ENCODE data around the gene ACTR3. TPM values are rescaled to one million over a fixed set of nuclear protein-coding genes. Genes with fewer than 3 reads are reported as not detected.

Gene ACTR3
- total RNA-seq, 1 experiment from 2014 or later = 180 TPM

GRCh38 chr2:113980946-113981345, 91.1 kb downstream of the ACTR3 start:
- H2AK5ac ChIP-seq (ENCODE audit: insufficient read length, low read length) = no peak overlapping the region
- no CpG with 5 or more reads among the region's 4 CpGs for WGBS (ENCODE audit: extremely low coverage, insufficient read length, low lambda C conversion rate)
- H3K27me3 Mint-ChIP-seq (ENCODE audit: low read depth) = peaks cover 3% of the 10 kb centered on the region
- peaks cover 7% of the 10 kb centered on the region for H3K9me3 ChIP-seq (ENCODE audit: control insufficient read depth, low read depth, low read length)
- no peak overlapping the region for H4K5ac ChIP-seq (ENCODE audit: insufficient read length, low read depth, low read length)
- H3K4ac ChIP-seq (ENCODE audit: low read depth, low read length) = no peak overlapping the region
- no peak overlapping the region for H2BK20ac ChIP-seq (ENCODE audit: low read depth, low read length, poor library complexity, severe bottlenecking)
- no peaks in the 10 kb centered on the region for H3K27me3 ChIP-seq (ENCODE audit: insufficient read depth, low read length)
- no peak overlapping the region for H3K23ac ChIP-seq (ENCODE audit: insufficient read length, low read depth, low read length)
- H2BK15ac ChIP-seq (ENCODE audit: low read depth, low read length) = no peak overlapping the region
- no peak overlapping the region for H2BK12ac ChIP-seq (ENCODE audit: insufficient read length, low read depth, low read length)
- peak overlapping the region in 1 of 3 experiments; percentile 57; a peak in 1 of 7 replicates for H3K27ac Mint-ChIP-seq
- H2BK5ac ChIP-seq (ENCODE audit: insufficient read length, low read length) = no peak overlapping the region
- no peaks in the 10 kb centered on the region for H3K4me1 ChIP-seq (ENCODE audit: insufficient read depth, low read length)
- H4K8ac ChIP-seq (replicated peaks; ENCODE audit: insufficient read length, low read depth, low read length) = no peak overlapping the region
- H3T11ph ChIP-seq (ENCODE audit: low read length) = no peak overlapping the region
- no peak overlapping the region for H3K4me2 ChIP-seq (ENCODE audit: insufficient read depth, insufficient read length, low read length)
- TF ChIP-seq, protein P1, sequence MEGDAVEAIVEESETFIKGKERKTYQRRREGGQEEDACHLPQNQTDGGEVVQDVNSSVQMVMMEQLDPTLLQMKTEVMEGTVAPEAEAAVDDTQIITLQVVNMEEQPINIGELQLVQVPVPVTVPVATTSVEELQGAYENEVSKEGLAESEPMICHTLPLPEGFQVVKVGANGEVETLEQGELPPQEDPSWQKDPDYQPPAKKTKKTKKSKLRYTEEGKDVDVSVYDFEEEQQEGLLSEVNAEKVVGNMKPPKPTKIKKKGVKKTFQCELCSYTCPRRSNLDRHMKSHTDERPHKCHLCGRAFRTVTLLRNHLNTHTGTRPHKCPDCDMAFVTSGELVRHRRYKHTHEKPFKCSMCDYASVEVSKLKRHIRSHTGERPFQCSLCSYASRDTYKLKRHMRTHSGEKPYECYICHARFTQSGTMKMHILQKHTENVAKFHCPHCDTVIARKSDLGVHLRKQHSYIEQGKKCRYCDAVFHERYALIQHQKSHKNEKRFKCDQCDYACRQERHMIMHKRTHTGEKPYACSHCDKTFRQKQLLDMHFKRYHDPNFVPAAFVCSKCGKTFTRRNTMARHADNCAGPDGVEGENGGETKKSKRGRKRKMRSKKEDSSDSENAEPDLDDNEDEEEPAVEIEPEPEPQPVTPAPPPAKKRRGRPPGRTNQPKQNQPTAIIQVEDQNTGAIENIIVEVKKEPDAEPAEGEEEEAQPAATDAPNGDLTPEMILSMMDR (conservative IDR thresholded peaks at IDR 0.05) = no peak
- no peaks in the 10 kb centered on the region for H4K20me1 ChIP-seq (ENCODE audit: control insufficient read depth, insufficient read depth, insufficient read length)
- no peak for DNase-seq
- no peak overlapping the region for H3K56ac ChIP-seq (ENCODE audit: insufficient read length, low read depth, low read length)
- H3K9me3 Mint-ChIP-seq = peaks cover 38 to 45% of the 10 kb centered on the region in 2 experiments
- H3K79me2 ChIP-seq (ENCODE audit: insufficient read depth, low read length) = no peaks in the 10 kb centered on the region
- H3K14ac ChIP-seq (ENCODE audit: insufficient read depth, low read length) = no peak overlapping the region
- H3K9ac ChIP-seq (ENCODE audit: extremely low read depth, insufficient read length, low read length) = no peak overlapping the region
- H2AFZ ChIP-seq (ENCODE audit: low read length) = no peak overlapping the region
- peaks cover 0 to 9% of the 10 kb centered on the region in 2 experiments; a peak in 1 of 4 replicates for H3K4me1 Mint-ChIP-seq
- H2BK120ac ChIP-seq (ENCODE audit: low read depth, low read length, poor library complexity, severe bottlenecking) = no peak overlapping the region
- no peak overlapping the region for H3K27ac ChIP-seq (ENCODE audit: insufficient read length, low read depth, low read length)
- no peaks in the 10 kb centered on the region for H3K23me2 ChIP-seq (ENCODE audit: insufficient read length, low read depth, low read length, poor library complexity, severe bottlenecking)
- no peak overlapping the region for H3K18ac ChIP-seq (ENCODE audit: insufficient read length, low read depth, low read length)
- H3K4me3 Mint-ChIP-seq = no peak overlapping the region
- no peak overlapping the region for H4K91ac ChIP-seq (ENCODE audit: insufficient read length, low read depth, low read length)
- no peaks in the 10 kb centered on the region for H3K79me1 ChIP-seq (ENCODE audit: insufficient read depth, low read depth, low read length, poor library complexity, severe bottlenecking)
- peaks cover 11 to 44% (median 14%) of the 10 kb centered on the region in 3 experiments for H3K36me3 Mint-ChIP-seq (ENCODE audit: insufficient read depth in 1 of 3, low read depth in 3 of 3)
